Esophagus muscularis mucosa (tissue), 4 donors: ENCODE results near the gene RPRD2. TPM values are rescaled to one million over a fixed set of nuclear protein-coding genes. Genes with fewer than 3 reads are reported as not detected.

Experiments
- DNase-seq: peaks from one replicate; pipeline ENCODE4 v3.0.0-alpha.2; 2017; ENCODE audit errors: extremely low spot score
- H3K27ac ChIP-seq, 4 donors: fragments of 200-600 bp; sonication (generic); replicated peaks in 1 of 4; 1 replicate in 3 of 4; 2 replicates in 1 of 4; pipeline ENCODE4 v1.5.1; 2016 to 2019; ENCODE audit warnings: mild to moderate bottlenecking in 1 of 4
- H3K27me3 ChIP-seq, 4 donors: fragments of 200-600 bp; sonication (generic); one replicate each; pipeline versions ENCODE4 v1.5.1 to v1.6.0; 2016 to 2019
- H3K36me3 ChIP-seq, 4 donors: fragments of 200-600 bp; sonication (generic); one replicate each; pipeline ENCODE4 v1.5.1; 2016 to 2019
- H3K4me1 ChIP-seq, 4 donors: fragments of 200-600 bp; sonication (generic); one replicate each; pipeline ENCODE4 v1.5.1; 2016 to 2019
- H3K4me3 ChIP-seq, 4 donors: fragments of 200-600 bp; sonication (generic); 1 replicate in 2 of 4; 2 replicates in 2 of 4; pipeline ENCODE4 v1.5.1; 2016 to 2019; ENCODE audit warnings: mild to moderate bottlenecking in 4 of 4, moderate library complexity in 1 of 4
- H3K9me3 ChIP-seq, 4 donors: fragments of 200-600 bp; sonication (generic); 1 replicate in 3 of 4; 2 replicates in 1 of 4; pipeline ENCODE4 v1.5.1; 2016 to 2019
- CTCF ChIP-seq, 3 experiments: fragments of 200-600 bp in 2 of 3; fragments of 450-650 bp in 1 of 3; sonication (generic) in 2 of 3; IDR thresholded peaks; one replicate each; pipeline ENCODE4 v1.5.1; 2017 to 2019; ENCODE audit warnings: antibody characterized with exemption in 3 of 3, mild to moderate bottlenecking in 2 of 3, moderate library complexity in 1 of 3
- EP300 ChIP-seq: sonication (generic); formaldehyde crosslinking; IDR thresholded peaks from one replicate; pipeline ENCODE4 v1.6.1; 2017; ENCODE audit warnings: antibody characterized with exemption
- POLR2A ChIP-seq: fragments of 450-650 bp; IDR thresholded peaks from one replicate; pipeline ENCODE4 v1.6.1; 2017; ENCODE audit warnings: antibody characterized with exemption, moderate library complexity, mild to moderate bottlenecking, low read depth
- POLR2AphosphoS5 ChIP-seq, 2 donors: sonication (generic); formaldehyde crosslinking; IDR thresholded peaks; one replicate each; pipeline ENCODE4 v1.6.1; 2017; ENCODE audit warnings: antibody characterized with exemption in 2 of 2
- WGBS: methylation state at CpG from one replicate; pipeline ENCODE4 v1.1.5; 2018; 5-methylcytosine and 5-hydroxymethylcytosine counted together
- intact Hi-C: fragments of 100-400 bp; cut with DNase I; formaldehyde crosslinking; loops from one replicate; pipeline ENCODE4 v1.15.1; 2023
- total RNA-seq, 4 donors: library from RNA; depleted of rRNA; stranded (reverse); fragments of >200 nt; gene quantifications; one replicate each; pipeline versions ENCODE4 v1.1.0 to v1.2.1, GENCODE V29; 2016

RPRD2 gene
- total RNA-seq, 4 donors from 2014 or later = 20.0 to 27.9 (median 24.8) TPM

- TF ChIP-seq EP300 (no peak), POLR2AphosphoS5 (IDR thresholded peaks at IDR 0.05) (peak; percentile 72 to 90), POLR2A (no peak), CTCF (IDR thresholded peaks at IDR 0.05) (peak in 1 of 3 experiments; percentile 18)
- Histone ChIP-seq H3K4me3 (peak within 1 kb of the TSS; percentile 56 to 70 (median 62)), H3K27ac (peak within 1 kb of the TSS; percentile 85 to 89 (median 87)), H3K9me3 (no peaks in the 10 kb centered on the region), H3K36me3 (peaks cover 0 to 20% (median 15%) of the 10 kb centered on the region in 4 donors), H3K4me1 (peaks cover 12 to 31% (median 29%) of the 10 kb centered on the region in 4 donors), H3K27me3 (no peaks in the 10 kb centered on the region)
- DNase-seq = peak; percentile 97
- 1% methylated on average over 12 of the region's 54 CpGs for WGBS
- intact Hi-C loops = no loop called here
These were observed 151.5 kb downstream of the RPRD2 start, which contains the start of gene FALEC for GRCh38 chr1:150515328-150516049. FALEC (plus strand) TSS chr1:150515752.

- no peaks in the 10 kb centered on the region for H3K27me3 ChIP-seq
- no peak for DNase-seq
- peak in 1 of 3 experiments; percentile 11 for TF ChIP-seq CTCF (IDR thresholded peaks at IDR 0.05)
- TF ChIP-seq POLR2AphosphoS5 (IDR thresholded peaks at IDR 0.05) = no peak
- H3K4me3 ChIP-seq = peak overlapping the region; percentile 56 to 70 (median 62)
- H3K4me1 ChIP-seq = peaks cover 12 to 31% (median 29%) of the 10 kb centered on the region in 4 donors
- peak overlapping the region; percentile 85 to 89 (median 87) for H3K27ac ChIP-seq
- intact Hi-C loops = no loop called here
- H3K9me3 ChIP-seq = no peaks in the 10 kb centered on the region
- WGBS = 2% methylated on average over 19 of the region's 19 CpGs
- peaks cover 0 to 16% (median 12%) of the 10 kb centered on the region in 4 donors for H3K36me3 ChIP-seq
These were observed 152.2 kb downstream of the RPRD2 start for GRCh38 chr1:150516050-150516591.

GRCh38 chr1:150516616-150517015 lies 152.7 kb downstream of the RPRD2 start:
- TF ChIP-seq POLR2AphosphoS5 (IDR thresholded peaks at IDR 0.05) (no peak), POLR2A (no peak), CTCF (IDR thresholded peaks at IDR 0.05) (peak in 2 of 3 experiments; percentile 12 to 36), EP300 (no peak)
- 32% methylated on average over 4 of the region's 4 CpGs for WGBS
- H3K4me1 ChIP-seq = peaks cover 12 to 31% (median 29%) of the 10 kb centered on the region in 4 donors
- H3K4me3 ChIP-seq = peak overlapping the region; percentile 56 to 70 (median 62)
- DNase-seq = no peak
- no peaks in the 10 kb centered on the region for H3K27me3 ChIP-seq
- H3K36me3 ChIP-seq = peaks cover 0 to 11% (median 7%) of the 10 kb centered on the region in 4 donors
- peak overlapping the region; percentile 85 to 89 (median 87) for H3K27ac ChIP-seq
- intact Hi-C loops = no loop called here
- no peaks in the 10 kb centered on the region for H3K9me3 ChIP-seq

DNA sequence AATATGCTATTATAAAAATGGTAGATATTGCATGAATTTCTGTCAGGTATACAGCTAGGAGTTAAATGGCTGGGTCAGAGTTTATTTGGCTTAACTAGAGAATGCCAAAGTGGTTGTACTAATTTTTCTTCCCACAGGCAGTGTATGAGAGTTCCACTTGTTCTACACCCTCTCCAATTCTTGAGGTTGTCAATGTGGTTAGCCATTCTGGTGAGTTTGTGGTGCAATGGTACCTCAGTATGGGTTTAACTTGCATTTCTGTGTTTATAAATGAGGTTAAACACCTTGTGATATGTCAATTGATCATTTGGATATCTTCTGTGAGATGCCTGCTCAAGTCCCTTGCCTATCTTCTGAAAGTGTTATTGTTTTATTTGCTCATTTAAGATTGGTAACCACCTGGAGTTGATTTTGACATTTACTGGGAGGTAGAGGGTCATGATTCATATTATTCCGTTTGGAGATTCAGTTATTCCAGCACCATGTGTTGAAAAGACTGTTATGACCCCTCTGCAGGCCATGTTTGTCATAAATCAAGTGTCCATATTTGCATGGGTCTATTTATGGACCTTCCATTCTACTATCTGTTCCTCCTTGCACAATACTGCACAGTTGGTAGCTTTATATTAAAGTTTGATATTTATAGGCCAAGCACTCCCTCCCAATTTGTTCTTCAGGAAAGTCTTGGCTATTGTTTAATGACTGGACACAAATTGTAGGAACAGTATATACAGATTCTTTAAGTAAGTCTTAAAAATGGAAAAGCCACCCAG lies 157.4 kb downstream of the RPRD2 start:
- DNase-seq = no peak
- H3K36me3 ChIP-seq = no peaks in the 10 kb centered on the region
- peaks cover under 1 to 12% (median 12%) of the 10 kb centered on the region in 4 donors for H3K4me1 ChIP-seq
- TF ChIP-seq POLR2AphosphoS5 (IDR thresholded peaks at IDR 0.05) = no peak
- TF ChIP-seq CTCF (IDR thresholded peaks at IDR 0.05) = no peak
- intact Hi-C loops = no loop called here
- H3K9me3 ChIP-seq = no peaks in the 10 kb centered on the region
- 53% methylated on average over 1 of the region's 1 CpG for WGBS
- no peaks in the 10 kb centered on the region for H3K27me3 ChIP-seq
- no peak overlapping the region for H3K4me3 ChIP-seq
- H3K27ac ChIP-seq = no peak overlapping the region
